AG04450 (cell line): ENCODE data around the gene OSBPL6. TPM values are rescaled to one million over a fixed set of nuclear protein-coding genes. Genes with fewer than 3 reads are reported as not detected.
"Not testable (repeated sequence)": the region's sequence is repeated elsewhere in the genome, so short reads cannot be mapped to it uniquely, and the experiment has no call there.

Experiments
- CTCF ChIA-PET: fragments of 300-600, 350-600 bp; formaldehyde crosslinking; extraction: SDS; loops from one replicate; lab custom pipeline; 2022; ENCODE audit warnings: antibody characterized with exemption, inconsistent platforms; lab: Charles Lee
- POLR2A ChIA-PET: fragments of 350-600 bp; formaldehyde crosslinking; extraction: SDS; loops from one replicate; lab custom pipeline; 2021; ENCODE audit warnings: antibody characterized with exemption, inconsistent platforms; lab: Yijun Ruan, JAX
- DNase-seq: peaks from one replicate; pipeline ENCODE4 v3.0.0-alpha.2; 2011; ENCODE audit warnings: low read depth, low spot score
- H3K27ac ChIP-seq: one replicate; pipeline ENCODE4 v1.5.1; 2012; ENCODE audit warnings: low read depth, low read length, control low read depth
- H3K27me3 ChIP-seq: one replicate; pipeline ENCODE4 v1.6.0; 2012; ENCODE audit warnings: low read length; ENCODE audit not compliant: control insufficient read depth, insufficient read depth
- H3K4me3 ChIP-seq: 2 replicates; pipeline ENCODE4 v1.5.1; 2011; ENCODE audit warnings: mild to moderate bottlenecking, low read depth, low read length, control low read depth
- H3K9me3 ChIP-seq: 2 replicates; pipeline ENCODE4 v1.5.1; 2012; ENCODE audit warnings: low read length; ENCODE audit not compliant: control insufficient read depth, insufficient read depth
- CTCF ChIP-seq: IDR thresholded peaks from 2 replicates; pipeline ENCODE4 v1.5.1; 2011; ENCODE audit warnings: low read depth, low read length, control low read depth, inconsistent platforms
- polyA minus RNA-seq: library from RNA; depleted of rRNA, polyadenylated mRNA; stranded (reverse); fragments of >200 nt; gene quantifications from 2 replicates; pipeline ENCODE4 v1.2.3, GENCODE V29; 2011; rRNA and poly(A)+ RNA removed
- polyA plus RNA-seq: library from polyadenylated mRNA; depleted of rRNA; stranded (reverse); fragments of >200 nt; gene quantifications from 2 replicates; pipeline ENCODE4 v1.2.3, GENCODE V29; 2011; rRNA removed

The OSBPL6 gene
- polyA plus RNA-seq = 4.5 and 5.0 TPM in 2 replicates
- 3.8 and 5.2 TPM in 2 replicates for polyA minus RNA-seq

GRCh38 chr2:178193823-178194599, at the start of gene OSBPL6:
TSS of gene OSBPL6 (plus strand) at chr2:178194512. CDS start at chr2:178306185, 111,673 bp downstream.
- ChIA-PET CTCF (interaction anchor here (0.9 to 1.0 kb wide), 2 partner anchors 210 to 221 kb away, joined by 3 to 4 read pairs; no protein-coding TSS in a partner anchor), POLR2A (interaction anchor here (0.6 kb wide), 1 partner anchor 323 kb away, joined by 5 read pairs; no protein-coding TSS in a partner anchor)
- TF ChIP-seq CTCF = no peak
- DNase-seq = no peak
- Histone ChIP-seq H3K27ac (peak within 1 kb of the TSS; percentile 31), H3K9me3 (peaks cover 5% of the 10 kb centered on the region; the same call in 1 of the 2 replicates), H3K4me3 (peak within 1 kb of the TSS; percentile 76), H3K27me3 (no peaks in the 10 kb centered on the region)

GRCh38 chr2:178152033-178152432, 42.3 kb upstream of the OSBPL6 start:
- no peak for DNase-seq
- H3K27ac ChIP-seq = no peak overlapping the region
- no peak overlapping the region for H3K4me3 ChIP-seq
- ChIA-PET CTCF (interaction anchor here (2.5 kb wide), 1 partner anchor 263 kb away, joined by 7 read pairs; no protein-coding TSS in a partner anchor), POLR2A (no interaction called here)
- H3K9me3 ChIP-seq = no peaks in the 10 kb centered on the region
- no peak for TF ChIP-seq CTCF
- H3K27me3 ChIP-seq = no peaks in the 10 kb centered on the region

GRCh38 chr2:178152542-178152941, 41.8 kb upstream of the OSBPL6 start:
- Histone ChIP-seq H3K9me3 (no peaks in the 10 kb centered on the region), H3K4me3 (no peak overlapping the region), H3K27ac (no peak overlapping the region), H3K27me3 (no peaks in the 10 kb centered on the region)
- DNase-seq = no peak
- POLR2A ChIA-PET = no interaction called here
- CTCF ChIA-PET = interaction anchor here (1.0 to 2.5 kb wide), 2 partner anchors 20 to 262 kb away, joined by 6 to 7 read pairs; no protein-coding TSS in a partner anchor
- no peak for TF ChIP-seq CTCF

GRCh38 chr2:178152977-178153376, 41.3 kb upstream of the OSBPL6 start:
- Histone ChIP-seq H3K27me3 (no peaks in the 10 kb centered on the region), H3K4me3 (no peak overlapping the region), H3K27ac (no peak overlapping the region), H3K9me3 (no peaks in the 10 kb centered on the region)
- TF ChIP-seq CTCF = no peak
- CTCF ChIA-PET = interaction anchor here (0.6 to 1.0 kb wide), 2 partner anchors 20 to 327 kb away, joined by 3 to 6 read pairs; partner anchors contain the start of gene PLEKHA3
- DNase-seq = no peak
- POLR2A ChIA-PET = no interaction called here

GRCh38 chr2:178153878-178154277, 40.4 kb upstream of the OSBPL6 start:
- POLR2A ChIA-PET, DNase-seq, H3K27ac ChIP-seq, CTCF ChIA-PET, H3K27me3 ChIP-seq, H3K4me3 ChIP-seq, H3K9me3 ChIP-seq: not testable (repeated sequence)
